ENCODE measurements around the gene DGKD.

The DGKD gene

GRCh38 chr2:233519787-233520611 lies 165.7 kb downstream of the DGKD start:
- no peak for DNase-seq
